HG02798 (cell line): ENCODE measurements around the gene SLC9A9.

Experiments
- ATAC-seq: cut with Tn5 transposase; IDR thresholded peaks from one replicate; pipeline ENCODE4 v1.9.1; 2021; ENCODE audit warnings: mild to moderate bottlenecking; ENCODE audit not compliant: unreplicated experiment, poor library complexity

The SLC9A9 gene

GRCh38 chr3:143654906-143655305, 193.4 kb downstream of the SLC9A9 start:
- no peak for ATAC-seq

DNA sequence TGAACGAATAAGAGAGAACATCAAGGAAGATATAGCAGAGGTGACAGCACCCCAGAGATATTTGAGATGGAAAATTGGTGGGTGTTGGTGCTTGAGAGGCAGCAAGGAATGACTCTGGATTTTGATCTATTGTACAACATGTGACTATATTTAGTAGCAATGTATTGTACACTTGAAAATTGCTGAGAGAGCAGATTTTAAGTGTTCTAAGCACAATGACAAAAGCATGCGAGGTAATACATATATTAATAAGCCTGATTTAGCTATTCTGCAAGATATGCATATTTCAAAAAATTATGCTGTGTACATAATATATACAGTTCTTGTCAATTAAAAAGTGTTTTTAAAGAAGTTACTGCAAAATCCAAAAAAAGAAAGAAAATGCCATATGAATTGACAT, 194.3 kb downstream of the SLC9A9 start:
- no peak for ATAC-seq

- no peak for ATAC-seq
Measured at GRCh38 chr3:143653493-143653892, 194.8 kb downstream of the SLC9A9 start.

GRCh38 chr3:143652118-143652517, 196.2 kb downstream of the SLC9A9 start:
- no peak for ATAC-seq

- no peak for ATAC-seq
Measured at GRCh38 chr3:143650827-143651226, 197.4 kb downstream of the SLC9A9 start.

DNA sequence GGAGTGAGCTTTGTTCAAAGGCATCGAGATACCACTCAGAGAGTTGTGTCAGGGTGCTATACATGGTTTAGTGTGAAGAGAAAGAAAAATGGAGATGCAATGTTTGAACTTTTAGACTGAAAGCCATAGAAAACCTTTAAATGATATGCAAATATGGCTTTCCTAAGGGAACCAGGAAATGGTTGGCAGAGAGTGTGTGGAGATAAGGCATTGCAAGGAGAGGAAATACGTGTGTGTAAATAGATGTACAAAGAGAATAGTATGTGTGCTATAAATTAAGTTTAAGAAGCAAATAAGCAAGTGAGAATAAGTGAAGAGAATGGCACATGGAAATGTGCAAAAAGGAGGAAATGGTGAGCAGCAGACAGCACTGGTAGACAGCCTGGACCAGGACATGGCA, 198.1 kb downstream of the SLC9A9 start:
- ATAC-seq: no peak

DNA sequence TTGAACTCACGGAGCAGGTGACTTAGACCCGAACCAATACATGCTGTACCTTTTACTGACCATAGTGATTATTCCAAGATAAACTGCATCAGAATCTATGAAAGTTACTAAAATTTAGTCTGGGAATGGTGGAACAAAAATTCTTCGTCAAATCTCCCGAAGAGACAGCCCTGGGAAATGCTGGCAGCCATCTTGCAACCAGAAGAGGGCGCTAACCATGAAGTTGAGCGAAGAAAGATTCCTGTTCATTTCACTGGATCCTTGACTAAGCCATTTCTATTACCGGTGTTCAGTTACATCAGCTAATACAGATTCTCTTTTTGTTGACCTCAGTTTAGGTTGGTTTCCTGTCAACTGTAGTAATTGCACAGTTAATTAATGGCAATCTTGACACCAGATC, 199.6 kb downstream of the SLC9A9 start:
- no peak for ATAC-seq

DNA sequence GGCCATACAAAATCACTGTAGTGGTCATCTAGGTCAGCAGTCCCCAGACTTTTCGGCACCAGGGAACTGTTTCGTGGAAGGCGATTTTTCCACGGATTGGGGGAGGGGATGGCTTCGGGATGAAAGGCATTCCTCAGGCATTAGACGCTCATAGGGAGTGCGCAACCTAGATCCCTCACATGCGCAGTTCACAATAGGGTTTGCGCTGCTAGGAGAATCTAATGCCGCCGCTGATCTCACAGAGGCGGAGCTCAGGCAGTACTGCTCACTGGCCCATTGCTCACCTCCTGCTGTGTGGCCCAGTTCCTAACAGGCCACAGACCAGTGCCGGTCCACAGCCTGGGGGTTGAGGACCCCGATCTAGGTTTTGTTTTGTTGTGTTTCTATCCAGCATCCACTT, 200.1 kb downstream of the SLC9A9 start:
- no peak for ATAC-seq

DNA sequence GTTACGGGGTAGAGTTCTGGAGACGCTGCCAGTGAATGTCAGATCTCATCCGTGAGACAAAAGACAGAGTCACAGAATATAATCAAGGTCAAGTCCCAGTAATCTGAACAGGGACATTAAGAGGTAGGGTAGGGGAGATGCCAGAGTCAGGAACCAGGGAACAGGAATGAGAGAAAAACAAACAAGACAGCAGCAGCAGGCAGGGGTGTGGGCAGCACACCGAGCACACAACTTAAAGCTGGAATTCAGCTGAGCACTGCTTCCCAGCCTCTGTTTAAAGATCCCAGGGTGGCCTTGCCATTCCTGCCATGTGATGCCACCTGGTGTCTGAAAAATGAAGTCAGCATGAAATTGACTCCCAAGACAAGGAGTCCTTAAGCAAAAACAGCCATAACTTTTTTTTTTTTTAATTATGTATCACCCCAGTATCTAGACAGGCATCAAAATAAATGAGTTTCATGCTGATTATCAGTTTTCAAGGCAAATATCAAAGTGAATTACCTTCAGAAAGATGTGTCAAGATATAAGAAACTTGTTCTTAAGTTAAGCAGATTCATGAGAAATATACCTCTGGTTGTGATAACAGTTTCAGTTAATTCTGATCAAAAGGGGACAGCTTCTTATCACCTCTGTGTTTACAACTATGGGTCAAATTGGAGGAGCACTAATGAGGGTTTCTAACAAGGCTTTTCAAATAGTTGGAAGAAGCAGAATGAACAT, 203.7 kb downstream of the SLC9A9 start:
- peak; percentile 49 for ATAC-seq

GRCh38 chr3:143643905-143644304, 204.4 kb downstream of the SLC9A9 start:
- ATAC-seq: no peak

- ATAC-seq: no peak
Measured at GRCh38 chr3:143640774-143641173, 207.5 kb downstream of the SLC9A9 start.

DNA sequence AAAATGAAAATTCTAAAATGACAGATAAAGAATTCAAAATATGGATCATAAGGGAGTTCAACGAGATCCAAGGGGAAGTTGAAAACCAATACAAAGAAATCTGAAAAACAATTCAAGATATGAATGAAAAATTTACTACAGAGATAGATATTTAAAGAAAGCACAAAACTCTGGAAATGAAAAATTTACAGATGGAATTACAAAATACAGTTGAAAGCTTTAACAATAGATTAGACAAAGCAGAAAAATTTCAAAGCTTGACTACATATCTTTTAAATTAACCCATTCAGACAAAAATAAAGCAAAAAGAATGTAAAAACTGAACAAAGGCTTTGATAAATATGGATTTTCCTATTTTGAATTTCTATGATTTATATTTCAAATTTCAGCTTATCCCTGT, 211.1 kb downstream of the SLC9A9 start:
- ATAC-seq: no peak

DNA sequence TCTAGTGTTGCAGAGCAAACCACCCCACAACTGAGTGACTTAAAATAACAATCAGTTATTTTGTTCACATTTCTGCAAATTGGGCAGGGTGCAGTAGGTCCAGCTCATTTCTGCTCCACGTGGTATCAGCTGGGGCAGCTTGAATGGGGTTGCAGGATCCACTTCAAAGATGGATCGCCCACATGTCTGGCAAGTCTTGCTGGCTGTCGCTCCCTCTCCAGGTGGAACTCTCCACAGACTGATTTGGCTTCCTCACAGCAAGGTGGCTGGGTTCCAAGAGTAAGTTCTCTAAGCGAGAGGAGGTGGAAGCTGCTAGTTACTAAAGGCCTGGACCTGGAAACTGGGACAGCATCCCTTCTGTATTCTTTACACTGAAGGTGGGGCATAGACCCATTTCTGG, 213.3 kb downstream of the SLC9A9 start:
- no peak for ATAC-seq

DNA sequence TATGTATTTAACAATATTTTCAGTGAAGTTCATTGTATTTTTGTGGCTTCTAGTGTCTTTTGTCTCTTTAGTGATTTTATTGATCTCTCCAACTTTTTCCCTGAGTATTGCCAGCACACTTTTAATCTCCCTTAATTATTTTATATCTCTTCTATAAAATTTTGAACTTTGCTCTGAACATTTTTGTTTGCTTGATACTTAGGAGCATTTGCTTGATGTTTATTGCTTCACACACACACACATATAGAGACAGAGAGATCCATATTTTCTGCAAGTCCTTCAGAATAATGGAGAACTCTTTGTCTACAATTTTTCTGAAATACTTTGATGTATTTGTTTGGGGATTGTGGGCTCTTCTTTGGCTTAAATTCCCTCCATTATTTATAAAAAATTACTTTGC, 213.8 kb downstream of the SLC9A9 start:
- ATAC-seq: no peak

GRCh38 chr3:143633816-143634215, 214.5 kb downstream of the SLC9A9 start:
- no peak for ATAC-seq

DNA sequence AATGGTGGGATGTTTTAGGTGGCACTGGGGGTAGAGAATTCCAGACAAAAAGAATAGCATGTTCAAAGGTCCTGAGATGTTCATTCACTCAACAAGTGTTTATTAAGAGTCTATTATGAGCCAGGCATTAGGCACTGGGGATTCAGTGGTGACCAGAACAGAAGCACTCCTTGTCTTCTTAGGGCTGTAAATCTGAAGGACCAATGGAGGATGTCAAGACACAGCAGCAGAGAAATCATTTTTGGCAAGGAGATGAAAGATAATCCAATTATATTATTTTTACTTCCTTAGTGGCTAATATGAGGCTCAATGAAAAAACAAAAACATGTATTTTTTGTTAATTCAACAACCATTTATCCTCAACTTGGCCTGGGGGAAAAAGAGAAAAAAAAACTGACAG, 218.5 kb downstream of the SLC9A9 start:
- ATAC-seq: no peak

DNA sequence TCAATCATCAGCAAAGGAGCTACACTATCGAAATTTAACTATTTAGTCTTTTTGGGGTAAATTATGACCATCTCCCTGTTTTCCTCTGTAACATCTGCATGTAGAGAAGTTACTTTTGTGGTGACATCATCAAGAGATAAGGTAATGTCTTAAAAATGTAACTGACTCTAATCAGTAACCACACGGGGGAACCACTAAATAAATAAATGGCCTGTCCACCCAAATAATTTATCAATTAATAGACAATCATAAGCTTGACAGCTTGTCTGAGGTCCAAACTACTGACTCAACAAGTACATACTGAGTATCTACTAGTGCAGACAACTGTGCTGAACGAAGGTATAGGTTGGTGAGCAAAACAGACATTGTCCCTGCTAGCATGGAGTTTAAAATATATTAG, 219.3 kb downstream of the SLC9A9 start:
- no peak for ATAC-seq

GRCh38 chr3:143627336-143627735, 220.9 kb downstream of the SLC9A9 start:
- ATAC-seq: no peak

- ATAC-seq: no peak
Measured at GRCh38 chr3:143619231-143619630, 229.0 kb downstream of the SLC9A9 start.

- ATAC-seq: no peak
Measured at GRCh38 chr3:143617050-143617449, 231.2 kb downstream of the SLC9A9 start.

DNA sequence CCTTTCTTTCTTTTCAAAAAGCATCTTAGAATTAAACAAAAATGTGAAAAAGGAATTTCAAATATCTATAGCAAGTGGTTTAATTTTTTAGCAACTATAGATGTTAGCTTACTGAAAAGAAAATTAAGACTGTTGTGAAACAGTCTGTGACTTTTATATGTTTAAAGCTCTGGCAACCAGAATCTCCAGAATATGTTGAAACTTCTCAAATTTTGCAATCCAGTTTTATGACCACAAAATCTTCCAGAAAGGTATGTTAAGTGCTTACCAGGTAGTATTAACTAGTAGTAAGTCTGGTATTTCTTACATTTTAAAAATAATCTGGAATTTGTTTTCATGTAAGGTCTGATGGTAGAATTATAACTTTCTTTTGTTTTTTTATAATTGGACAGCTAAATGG, 235.0 kb downstream of the SLC9A9 start:
- ATAC-seq: no peak

- ATAC-seq: no peak
Measured at GRCh38 chr3:143612541-143612940, 235.7 kb downstream of the SLC9A9 start.

DNA sequence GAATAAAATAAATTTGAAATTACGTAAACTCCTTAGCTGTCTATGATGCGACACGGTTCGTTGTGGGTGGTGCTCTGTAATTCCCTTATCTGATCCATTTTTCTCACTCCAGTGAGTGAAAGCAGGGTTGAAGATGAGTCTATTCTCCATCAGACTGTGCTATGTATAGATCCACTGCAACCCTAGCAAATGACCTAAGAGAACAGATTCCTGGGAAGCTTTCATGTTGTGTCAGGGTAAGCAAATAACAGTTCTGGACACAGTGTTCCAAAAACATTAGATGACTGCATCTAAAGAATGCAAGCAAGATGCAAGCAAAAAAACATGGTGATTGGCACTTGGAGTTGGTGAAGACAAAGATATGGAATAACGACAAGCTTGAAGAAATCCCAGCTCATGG, 239.3 kb downstream of the SLC9A9 start:
- ATAC-seq: no peak
